ENCODE results near the gene ASB18. TPM values are rescaled to one million over a fixed set of nuclear protein-coding genes. Genes with fewer than 3 reads are reported as not detected.

ASB18 gene
- total and polyA plus RNA-seq, 2 experiments from 2014 or later: not detected

DNA sequence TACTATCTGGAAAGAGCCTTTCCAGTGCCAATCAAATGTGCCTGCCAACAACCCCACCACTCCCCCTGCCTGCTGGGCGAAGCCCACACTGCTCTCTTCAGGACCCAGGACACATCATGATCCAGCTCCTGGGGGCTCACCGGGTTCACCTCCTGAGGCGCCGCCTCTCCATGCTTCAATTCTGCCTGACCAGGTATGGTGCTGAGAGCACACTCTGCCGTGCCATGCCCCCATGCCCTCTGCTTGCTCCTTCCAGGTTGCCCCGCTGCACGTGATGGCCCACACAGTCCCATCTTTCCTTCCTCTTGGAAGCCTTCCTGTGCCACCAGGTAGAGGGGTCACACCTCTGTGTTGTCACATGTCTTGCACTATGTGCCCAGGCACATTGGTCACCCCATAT lies 47.5 kb downstream of the ASB18 start (continued):
- TF ChIP-seq, protein P1, sequence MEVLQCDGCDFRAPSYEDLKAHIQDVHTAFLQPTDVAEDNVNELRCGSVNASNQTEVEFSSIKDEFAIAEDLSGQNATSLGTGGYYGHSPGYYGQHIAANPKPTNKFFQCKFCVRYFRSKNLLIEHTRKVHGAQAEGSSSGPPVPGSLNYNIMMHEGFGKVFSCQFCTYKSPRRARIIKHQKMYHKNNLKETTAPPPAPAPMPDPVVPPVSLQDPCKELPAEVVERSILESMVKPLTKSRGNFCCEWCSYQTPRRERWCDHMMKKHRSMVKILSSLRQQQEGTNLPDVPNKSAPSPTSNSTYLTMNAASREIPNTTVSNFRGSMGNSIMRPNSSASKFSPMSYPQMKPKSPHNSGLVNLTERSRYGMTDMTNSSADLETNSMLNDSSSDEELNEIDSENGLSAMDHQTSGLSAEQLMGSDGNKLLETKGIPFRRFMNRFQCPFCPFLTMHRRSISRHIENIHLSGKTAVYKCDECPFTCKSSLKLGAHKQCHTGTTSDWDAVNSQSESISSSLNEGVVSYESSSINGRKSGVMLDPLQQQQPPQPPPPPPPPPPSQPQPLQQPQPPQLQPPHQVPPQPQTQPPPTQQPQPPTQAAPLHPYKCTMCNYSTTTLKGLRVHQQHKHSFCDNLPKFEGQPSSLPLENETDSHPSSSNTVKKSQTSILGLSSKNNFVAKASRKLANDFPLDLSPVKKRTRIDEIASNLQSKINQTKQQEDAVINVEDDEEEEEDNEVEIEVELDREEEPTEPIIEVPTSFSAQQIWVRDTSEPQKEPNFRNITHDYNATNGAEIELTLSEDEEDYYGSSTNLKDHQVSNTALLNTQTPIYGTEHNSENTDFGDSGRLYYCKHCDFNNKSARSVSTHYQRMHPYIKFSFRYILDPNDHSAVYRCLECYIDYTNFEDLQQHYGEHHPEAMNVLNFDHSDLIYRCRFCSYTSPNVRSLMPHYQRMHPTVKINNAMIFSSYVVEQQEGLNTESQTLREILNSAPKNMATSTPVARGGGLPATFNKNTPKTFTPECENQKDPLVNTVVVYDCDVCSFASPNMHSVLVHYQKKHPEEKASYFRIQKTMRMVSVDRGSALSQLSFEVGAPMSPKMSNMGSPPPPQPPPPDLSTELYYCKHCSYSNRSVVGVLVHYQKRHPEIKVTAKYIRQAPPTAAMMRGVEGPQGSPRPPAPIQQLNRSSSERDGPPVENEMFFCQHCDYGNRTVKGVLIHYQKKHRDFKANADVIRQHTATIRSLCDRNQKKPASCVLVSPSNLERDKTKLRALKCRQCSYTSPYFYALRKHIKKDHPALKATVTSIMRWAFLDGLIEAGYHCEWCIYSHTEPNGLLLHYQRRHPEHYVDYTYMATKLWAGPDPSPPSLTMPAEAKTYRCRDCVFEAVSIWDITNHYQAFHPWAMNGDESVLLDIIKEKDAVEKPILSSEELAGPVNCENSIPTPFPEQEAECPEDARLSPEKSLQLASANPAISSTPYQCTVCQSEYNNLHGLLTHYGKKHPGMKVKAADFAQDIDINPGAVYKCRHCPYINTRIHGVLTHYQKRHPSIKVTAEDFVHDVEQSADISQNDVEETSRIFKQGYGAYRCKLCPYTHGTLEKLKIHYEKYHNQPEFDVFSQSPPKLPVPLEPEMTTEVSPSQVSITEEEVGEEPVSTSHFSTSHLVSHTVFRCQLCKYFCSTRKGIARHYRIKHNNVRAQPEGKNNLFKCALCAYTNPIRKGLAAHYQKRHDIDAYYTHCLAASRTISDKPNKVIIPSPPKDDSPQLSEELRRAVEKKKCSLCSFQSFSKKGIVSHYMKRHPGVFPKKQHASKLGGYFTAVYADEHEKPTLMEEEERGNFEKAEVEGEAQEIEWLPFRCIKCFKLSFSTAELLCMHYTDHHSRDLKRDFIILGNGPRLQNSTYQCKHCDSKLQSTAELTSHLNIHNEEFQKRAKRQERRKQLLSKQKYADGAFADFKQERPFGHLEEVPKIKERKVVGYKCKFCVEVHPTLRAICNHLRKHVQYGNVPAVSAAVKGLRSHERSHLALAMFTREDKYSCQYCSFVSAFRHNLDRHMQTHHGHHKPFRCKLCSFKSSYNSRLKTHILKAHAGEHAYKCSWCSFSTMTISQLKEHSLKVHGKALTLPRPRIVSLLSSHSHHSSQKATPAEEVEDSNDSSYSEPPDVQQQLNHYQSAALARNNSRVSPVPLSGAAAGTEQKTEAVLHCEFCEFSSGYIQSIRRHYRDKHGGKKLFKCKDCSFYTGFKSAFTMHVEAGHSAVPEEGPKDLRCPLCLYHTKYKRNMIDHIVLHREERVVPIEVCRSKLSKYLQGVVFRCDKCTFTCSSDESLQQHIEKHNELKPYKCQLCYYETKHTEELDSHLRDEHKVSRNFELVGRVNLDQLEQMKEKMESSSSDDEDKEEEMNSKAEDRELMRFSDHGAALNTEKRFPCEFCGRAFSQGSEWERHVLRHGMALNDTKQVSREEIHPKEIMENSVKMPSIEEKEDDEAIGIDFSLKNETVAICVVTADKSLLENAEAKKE (CRISPR knock-in tag; IDR thresholded peaks at IDR 0.05): no peak
- no peak for TF ChIP-seq JUNB (IDR thresholded peaks at IDR 0.05; ENCODE audit: unreplicated experiment)
- no peak for TF ChIP-seq EZH2phosphoT487 (IDR thresholded peaks at IDR 0.05; ENCODE audit: unreplicated experiment)

DNA sequence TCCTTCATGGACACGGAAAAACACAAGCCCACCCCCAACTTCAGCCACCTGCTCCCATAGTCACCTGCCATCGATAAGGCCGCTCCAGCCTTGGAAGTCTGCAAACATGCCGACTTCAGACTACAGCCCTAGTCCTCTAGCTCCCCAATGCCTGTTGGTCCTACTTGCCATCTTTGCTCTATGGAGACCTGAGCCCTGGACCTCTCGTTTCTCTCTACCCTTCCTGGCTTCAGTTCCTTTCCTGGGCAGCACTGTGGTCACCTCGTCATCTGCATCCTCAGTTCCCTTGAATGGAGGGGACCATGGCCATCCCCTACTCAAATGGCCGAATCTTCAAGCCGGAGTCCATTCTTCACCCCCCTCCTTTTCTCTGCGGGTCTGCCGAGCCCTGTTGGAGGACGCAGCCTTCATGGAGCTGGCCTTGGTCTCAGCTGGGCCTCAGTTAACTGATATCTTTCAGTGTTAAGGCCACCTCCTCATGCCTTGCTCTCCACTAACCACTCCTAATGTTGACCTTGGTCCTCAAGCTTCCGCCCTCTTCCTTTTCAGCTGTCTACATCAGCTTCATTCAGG lies 48.4 kb downstream of the ASB18 start:
- Histone ChIP-seq H3K36me3 (ENCODE audit: insufficient read depth) (no peaks in the 10 kb centered on the region), H3K4me3 (no peak overlapping the region), H3K4me1 (ENCODE audit: insufficient read depth) (no peaks in the 10 kb centered on the region), H2AFZ (no peak overlapping the region), H3K27ac (ENCODE audit: low read depth) (no peak overlapping the region), H3K4me2 (no peak overlapping the region), H3F3A (replicated peaks; ENCODE audit: low read depth) (no peaks in the 10 kb centered on the region), H3K9me2 (ENCODE audit: insufficient read depth) (no peaks in the 10 kb centered on the region), H3K27me3 (ENCODE audit: insufficient read depth) (no peaks in the 10 kb centered on the region), H4K20me1 (replicated peaks; ENCODE audit: insufficient read depth) (no peaks in the 10 kb centered on the region), H3K79me2 (replicated peaks; ENCODE audit: insufficient read depth) (no peaks in the 10 kb centered on the region)
- Mint-ChIP-seq H3K9me3 (no peaks in the 10 kb centered on the region), H3K36me3 (ENCODE audit: low read depth) (no peaks in the 10 kb centered on the region; the same call in 2 of the 3 replicates), H3K4me3 (no peak overlapping the region), H3K27ac (no peak overlapping the region), H3K27me3 (ENCODE audit: insufficient read depth, low read depth, poor library complexity) (peaks cover 15% of the 10 kb centered on the region), H3K4me1 (no peaks in the 10 kb centered on the region; the same call in 2 of the 3 replicates)
- DNase-seq (ENCODE audit: low spot score): no peak
- no peak for ATAC-seq
- TF ChIP-seq, protein P2, sequence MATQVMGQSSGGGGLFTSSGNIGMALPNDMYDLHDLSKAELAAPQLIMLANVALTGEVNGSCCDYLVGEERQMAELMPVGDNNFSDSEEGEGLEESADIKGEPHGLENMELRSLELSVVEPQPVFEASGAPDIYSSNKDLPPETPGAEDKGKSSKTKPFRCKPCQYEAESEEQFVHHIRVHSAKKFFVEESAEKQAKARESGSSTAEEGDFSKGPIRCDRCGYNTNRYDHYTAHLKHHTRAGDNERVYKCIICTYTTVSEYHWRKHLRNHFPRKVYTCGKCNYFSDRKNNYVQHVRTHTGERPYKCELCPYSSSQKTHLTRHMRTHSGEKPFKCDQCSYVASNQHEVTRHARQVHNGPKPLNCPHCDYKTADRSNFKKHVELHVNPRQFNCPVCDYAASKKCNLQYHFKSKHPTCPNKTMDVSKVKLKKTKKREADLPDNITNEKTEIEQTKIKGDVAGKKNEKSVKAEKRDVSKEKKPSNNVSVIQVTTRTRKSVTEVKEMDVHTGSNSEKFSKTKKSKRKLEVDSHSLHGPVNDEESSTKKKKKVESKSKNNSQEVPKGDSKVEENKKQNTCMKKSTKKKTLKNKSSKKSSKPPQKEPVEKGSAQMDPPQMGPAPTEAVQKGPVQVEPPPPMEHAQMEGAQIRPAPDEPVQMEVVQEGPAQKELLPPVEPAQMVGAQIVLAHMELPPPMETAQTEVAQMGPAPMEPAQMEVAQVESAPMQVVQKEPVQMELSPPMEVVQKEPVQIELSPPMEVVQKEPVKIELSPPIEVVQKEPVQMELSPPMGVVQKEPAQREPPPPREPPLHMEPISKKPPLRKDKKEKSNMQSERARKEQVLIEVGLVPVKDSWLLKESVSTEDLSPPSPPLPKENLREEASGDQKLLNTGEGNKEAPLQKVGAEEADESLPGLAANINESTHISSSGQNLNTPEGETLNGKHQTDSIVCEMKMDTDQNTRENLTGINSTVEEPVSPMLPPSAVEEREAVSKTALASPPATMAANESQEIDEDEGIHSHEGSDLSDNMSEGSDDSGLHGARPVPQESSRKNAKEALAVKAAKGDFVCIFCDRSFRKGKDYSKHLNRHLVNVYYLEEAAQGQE (IDR thresholded peaks at IDR 0.05; ENCODE audit: unreplicated experiment): no peak
- TF ChIP-seq EZH2 (IDR thresholded peaks at IDR 0.05; ENCODE audit: low read depth, unreplicated experiment) (no peak), EZH2phosphoT487 (IDR thresholded peaks at IDR 0.05; ENCODE audit: unreplicated experiment) (no peak), JUNB (IDR thresholded peaks at IDR 0.05; ENCODE audit: unreplicated experiment) (no peak), CREB1 (CRISPR knock-in tag; IDR thresholded peaks at IDR 0.05; ENCODE audit: low read depth) (no peak)
- TF ChIP-seq, protein P3, sequence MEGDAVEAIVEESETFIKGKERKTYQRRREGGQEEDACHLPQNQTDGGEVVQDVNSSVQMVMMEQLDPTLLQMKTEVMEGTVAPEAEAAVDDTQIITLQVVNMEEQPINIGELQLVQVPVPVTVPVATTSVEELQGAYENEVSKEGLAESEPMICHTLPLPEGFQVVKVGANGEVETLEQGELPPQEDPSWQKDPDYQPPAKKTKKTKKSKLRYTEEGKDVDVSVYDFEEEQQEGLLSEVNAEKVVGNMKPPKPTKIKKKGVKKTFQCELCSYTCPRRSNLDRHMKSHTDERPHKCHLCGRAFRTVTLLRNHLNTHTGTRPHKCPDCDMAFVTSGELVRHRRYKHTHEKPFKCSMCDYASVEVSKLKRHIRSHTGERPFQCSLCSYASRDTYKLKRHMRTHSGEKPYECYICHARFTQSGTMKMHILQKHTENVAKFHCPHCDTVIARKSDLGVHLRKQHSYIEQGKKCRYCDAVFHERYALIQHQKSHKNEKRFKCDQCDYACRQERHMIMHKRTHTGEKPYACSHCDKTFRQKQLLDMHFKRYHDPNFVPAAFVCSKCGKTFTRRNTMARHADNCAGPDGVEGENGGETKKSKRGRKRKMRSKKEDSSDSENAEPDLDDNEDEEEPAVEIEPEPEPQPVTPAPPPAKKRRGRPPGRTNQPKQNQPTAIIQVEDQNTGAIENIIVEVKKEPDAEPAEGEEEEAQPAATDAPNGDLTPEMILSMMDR (conservative IDR thresholded peaks at IDR 0.05; ENCODE audit: low read depth in 2 of 2): no peak

Data from GM23338 (cell line).